Fibroblast of skin of back (primary cell): ENCODE measurements around the gene ISCA1. TPM values are rescaled to one million over a fixed set of nuclear protein-coding genes. Genes with fewer than 3 reads are reported as not detected.
A peak's percentile ranks its signal among the peaks of the same experiment; 100 is the strongest.
"Not testable (repeated sequence)": the region's sequence is repeated elsewhere in the genome, so short reads cannot be mapped to it uniquely, and the experiment has no call there.

Experiments used
- DNase-seq: peaks from one replicate; pipeline ENCODE4 v3.0.0-alpha.2; 2013
- polyA plus RNA-seq, 2 experiments: library from polyadenylated mRNA; unstranded; fragments of 120-200 nt; gene quantifications; one replicate each; pipeline ENCODE4 v1.2.1, GENCODE V29; 2013; ENCODE audit not compliant: insufficient read length in 2 of 2

The ISCA1 gene
- 24.9 TPM for polyA plus RNA-seq (2013, experiment 1 of 2; ENCODE audit: insufficient read length)
- polyA plus RNA-seq (2013, experiment 2 of 2; ENCODE audit: insufficient read length) = 17.1 TPM

GRCh38 chr9:86282077-86282978, at the start of gene ISCA1:
ISCA1 (minus strand) TSS chr9:86282538; CDS start chr9:86282458, 80 bp downstream.
- DNase-seq = peak; percentile 92

DNA sequence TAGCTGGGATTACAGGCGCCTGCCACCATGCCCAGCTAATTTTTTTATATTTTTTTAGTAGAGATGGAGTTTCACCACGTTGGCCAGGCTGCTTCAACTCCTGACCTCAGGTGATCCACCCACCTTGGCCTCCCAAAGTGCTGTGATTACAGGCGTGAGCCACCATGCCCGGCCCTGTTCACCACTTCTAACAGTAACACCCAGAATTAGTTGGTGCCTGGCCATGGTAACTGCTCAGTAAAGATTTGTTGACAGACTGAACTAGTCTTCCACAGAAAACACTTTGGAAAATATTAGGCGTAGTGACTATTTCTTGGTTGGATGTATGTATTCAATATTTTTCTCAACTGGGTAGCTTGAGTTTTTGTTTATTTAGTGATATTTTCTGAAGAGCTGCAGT, 47.8 kb upstream of the ISCA1 start:
- no peak for DNase-seq

GRCh38 chr9:86329649-86330048, 47.3 kb upstream of the ISCA1 start:
- no peak for DNase-seq

GRCh38 chr9:86328156-86328555, 45.8 kb upstream of the ISCA1 start:
- DNase-seq = no peak

- no peak for DNase-seq
Measured at GRCh38 chr9:86326536-86326935, 44.2 kb upstream of the ISCA1 start.

GRCh38 chr9:86324901-86325300, 42.6 kb upstream of the ISCA1 start:
- no peak for DNase-seq

GRCh38 chr9:86324308-86324707, 42.0 kb upstream of the ISCA1 start:
- DNase-seq = peak; percentile 41

DNA sequence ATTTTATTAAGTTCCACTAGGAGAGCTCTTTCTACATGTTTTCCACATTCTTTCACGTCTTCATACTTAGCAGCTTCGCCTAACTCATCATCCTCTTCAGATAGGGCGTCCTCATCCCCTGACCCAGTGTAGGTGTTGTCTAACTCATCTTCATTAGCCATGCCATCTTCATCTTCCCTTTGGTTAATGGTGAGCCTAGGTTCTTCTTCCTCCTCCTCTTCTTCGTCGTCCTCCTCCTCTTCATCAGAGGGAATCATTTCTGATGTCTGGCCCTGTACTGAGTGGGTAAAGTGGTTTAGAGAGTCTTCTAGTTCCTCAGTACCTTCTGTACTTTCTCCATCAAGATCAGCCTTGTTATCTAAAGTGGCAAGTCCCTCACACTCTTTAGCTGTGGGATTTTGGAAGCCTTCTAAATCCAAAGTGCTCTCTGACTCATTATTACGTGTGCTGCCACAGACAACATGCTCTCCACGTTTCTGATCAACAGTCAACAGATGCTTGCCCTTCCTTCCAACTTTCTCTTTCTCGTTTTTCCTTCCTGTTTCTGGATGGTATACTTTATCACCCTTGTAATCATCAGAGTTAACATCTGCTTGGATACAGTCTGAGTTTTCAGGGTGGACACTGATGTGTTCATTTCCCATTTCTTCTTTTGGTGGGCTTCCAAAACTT, 40.8 kb upstream of the ISCA1 start:
- peak; percentile 38 for DNase-seq

GRCh38 chr9:86321373-86321772, 39.0 kb upstream of the ISCA1 start:
- DNase-seq = peak; percentile 93

DNA sequence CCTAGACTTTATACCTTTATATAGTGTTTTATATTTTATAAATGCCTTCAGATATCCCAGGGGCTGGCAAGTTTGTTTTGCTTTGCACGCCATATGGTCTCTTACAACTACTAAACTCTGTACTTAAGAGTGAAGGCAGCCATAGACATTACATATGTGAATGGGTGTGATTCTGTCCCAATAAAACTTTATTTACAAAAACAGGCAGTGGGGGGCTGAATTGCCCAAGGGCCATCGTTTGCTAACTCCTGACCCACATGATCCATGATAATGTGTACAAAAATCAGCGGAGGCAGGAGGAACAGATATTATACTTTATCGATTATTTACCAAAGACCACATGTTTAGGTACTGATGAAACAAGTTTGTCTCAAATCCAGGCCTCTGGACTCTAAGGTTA, 35.8 kb upstream of the ISCA1 start:
- no peak for DNase-seq

- no peak for DNase-seq
Measured at GRCh38 chr9:86315078-86315477, 32.7 kb upstream of the ISCA1 start.

DNA sequence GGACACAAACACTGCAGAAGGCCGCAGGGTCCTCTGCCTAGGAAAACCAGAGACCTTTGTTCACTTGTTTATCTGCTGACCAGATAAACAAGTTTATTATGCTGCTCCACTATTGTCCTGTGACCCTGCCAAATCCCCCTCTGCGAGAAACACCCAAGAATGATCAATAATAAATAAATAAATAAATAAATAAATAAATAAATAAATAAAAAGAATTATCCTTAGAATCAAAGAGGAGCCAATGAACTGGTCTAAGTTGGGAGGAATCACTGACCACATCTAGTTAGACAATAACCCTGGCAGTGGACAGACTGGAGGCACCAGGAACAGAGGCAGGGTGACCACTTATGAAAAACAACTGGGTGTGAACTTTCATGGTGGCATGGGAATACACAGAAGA, 30.6 kb upstream of the ISCA1 start:
- not testable (repeated sequence) for DNase-seq

DNA sequence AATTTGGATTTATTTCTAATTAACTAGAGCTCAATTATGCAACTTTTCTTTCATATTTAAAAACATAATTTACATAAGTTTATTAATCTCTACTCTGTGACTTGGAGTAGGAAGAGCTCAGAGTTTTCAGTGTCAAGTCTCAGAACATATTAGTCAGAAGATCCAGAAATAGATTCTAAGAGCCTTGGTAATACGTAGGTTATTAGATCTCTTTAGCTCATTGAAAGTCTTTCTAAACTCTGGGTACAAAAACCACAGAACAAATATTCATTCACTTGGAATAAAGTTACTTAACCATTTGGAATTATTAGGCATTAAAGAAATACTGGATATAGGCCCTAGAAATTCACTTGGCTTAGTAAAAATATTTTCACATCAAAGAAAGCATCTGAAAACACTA, 26.3 kb upstream of the ISCA1 start:
- no peak for DNase-seq

GRCh38 chr9:86304236-86304730, 21.9 kb upstream of the ISCA1 start:
- DNase-seq = no peak

GRCh38 chr9:86303316-86303975, 21.1 kb upstream of the ISCA1 start:
- DNase-seq = no peak

DNA sequence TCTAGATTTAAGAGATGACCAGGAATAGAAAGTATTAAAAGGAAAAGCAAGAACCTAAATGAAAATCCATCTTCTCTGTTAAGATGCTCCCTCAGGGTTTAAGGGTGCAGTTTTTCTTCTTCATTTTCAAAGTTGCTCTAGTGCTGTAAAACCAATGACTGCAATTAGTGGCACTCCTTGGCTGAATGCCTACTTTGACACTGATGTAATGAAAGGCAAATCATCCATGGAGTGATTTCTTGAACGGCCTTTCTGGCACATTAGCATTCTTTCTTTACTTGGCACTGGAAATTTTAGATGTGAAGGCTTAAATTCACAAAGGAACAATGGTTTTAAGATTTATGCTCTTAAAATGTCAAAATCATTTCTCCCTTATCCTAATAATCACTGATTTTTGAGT, 19.3 kb upstream of the ISCA1 start:
- no peak for DNase-seq

DNA sequence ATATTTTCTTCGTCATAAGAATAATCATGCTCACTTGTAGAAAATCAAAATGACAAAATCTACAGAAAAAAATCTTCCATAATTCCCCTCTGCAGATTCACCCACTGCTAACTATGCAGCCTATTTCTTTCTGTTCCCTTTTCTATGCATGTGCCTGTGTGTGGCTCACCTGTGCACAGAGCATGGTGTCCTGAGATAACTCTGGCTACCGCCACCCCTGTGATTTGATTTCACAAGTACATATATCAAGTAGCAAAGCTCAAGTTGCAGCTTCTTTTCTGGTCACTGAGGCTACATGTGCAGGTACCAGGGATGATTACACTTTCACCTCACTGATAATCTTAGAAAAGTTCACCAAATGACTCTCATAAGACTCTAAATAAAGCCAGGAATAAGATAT, 18.4 kb upstream of the ISCA1 start:
- DNase-seq = no peak

GRCh38 chr9:86298873-86299272, 16.5 kb upstream of the ISCA1 start:
- no peak for DNase-seq

DNA sequence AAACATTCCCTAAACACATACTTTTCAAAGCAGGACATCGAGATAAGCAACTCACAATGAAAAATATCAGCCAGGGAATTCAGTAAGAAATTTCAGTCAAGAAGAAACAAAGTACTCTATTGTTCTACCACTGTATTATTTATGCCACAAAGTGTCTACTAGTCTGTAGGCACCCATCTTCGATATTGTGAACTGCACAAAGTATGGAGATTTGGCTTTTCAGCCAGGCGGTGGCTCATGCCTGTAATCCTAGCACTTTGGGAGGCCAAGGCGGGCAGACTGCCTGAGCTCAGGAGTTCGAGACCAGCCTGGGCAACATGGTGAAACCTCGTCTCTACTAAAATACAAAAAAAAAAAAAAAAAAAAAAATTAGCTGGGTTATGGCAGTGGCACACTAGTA, 8.0 kb upstream of the ISCA1 start:
- DNase-seq = not testable (repeated sequence)

DNA sequence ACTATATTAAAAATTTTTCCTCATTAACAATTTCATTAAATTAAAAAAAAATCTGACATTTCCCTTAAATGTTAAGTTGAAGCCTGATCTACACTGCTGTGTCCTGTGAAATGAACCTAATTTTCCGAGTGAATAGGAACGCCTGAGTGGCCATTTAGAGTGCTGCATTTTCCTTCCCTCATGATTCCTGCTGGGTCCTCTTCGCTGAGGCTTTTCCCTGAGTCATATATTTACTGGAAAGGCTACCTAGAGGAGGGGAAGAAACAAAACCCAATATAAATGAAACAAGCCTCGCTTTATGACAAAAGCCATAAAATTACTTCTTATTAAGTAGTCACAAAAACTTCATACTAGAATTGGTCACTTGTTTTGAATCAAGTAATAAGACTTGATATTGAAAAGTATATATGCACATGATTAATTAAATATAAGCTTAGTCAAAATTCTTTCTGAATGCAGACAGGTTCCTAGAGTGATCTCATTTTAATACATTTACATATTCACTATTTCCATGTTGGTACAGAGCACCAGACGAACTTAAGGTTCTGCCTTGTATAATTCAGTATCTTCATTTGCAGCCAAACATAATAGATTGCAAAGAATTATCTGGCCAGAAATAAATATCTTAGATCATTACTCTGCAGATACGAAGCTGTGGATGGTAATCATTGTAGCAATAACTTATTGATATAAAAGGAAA, 6.3 kb upstream of the ISCA1 start:
- no peak for DNase-seq

GRCh38 chr9:86287013-86287412, 4.7 kb upstream of the ISCA1 start:
- peak; percentile 57 for DNase-seq

DNA sequence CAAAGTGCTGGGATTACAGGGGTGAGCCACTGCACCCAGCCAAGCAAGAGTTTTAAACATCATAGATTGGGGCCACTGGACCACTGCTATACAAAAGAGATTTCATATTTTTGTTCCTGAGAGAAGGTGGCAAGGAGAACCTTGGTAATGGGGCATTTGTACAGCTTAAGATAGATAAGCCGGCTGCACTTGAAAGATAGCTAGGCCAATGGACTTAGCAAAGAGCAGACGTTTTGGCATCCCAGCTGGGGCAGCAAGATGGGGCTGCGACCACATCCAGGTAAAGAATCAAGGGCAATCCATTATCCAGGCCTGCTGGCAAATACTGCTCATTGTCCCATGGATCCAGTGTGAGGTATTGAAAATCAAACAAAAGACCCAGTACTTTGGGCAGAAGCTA, 3.9 kb upstream of the ISCA1 start:
- DNase-seq = no peak
